Activated naive CD8-positive, alpha-beta T cell (primary cell): ENCODE measurements around the gene PRXL2A.

Experiments used
- H3K27ac Mint-ChIP-seq: one replicate; pipeline ENCODE4 v1.8.0; 2021; ENCODE audit warnings: mixed read lengths
- H3K27me3 Mint-ChIP-seq: one replicate; pipeline ENCODE4 v1.8.0; 2021; ENCODE audit warnings: mixed read lengths
- H3K36me3 Mint-ChIP-seq: one replicate; pipeline ENCODE4 v1.8.0; 2021; ENCODE audit warnings: mixed read lengths
- H3K4me1 Mint-ChIP-seq: one replicate; pipeline ENCODE4 v1.8.0; 2021; ENCODE audit warnings: low read depth, mixed read lengths
- H3K4me3 Mint-ChIP-seq: one replicate; pipeline ENCODE4 v1.8.0; 2021; ENCODE audit warnings: mild to moderate bottlenecking, mixed read lengths
- H3K9me3 Mint-ChIP-seq: one replicate; pipeline ENCODE4 v1.8.0; 2021; ENCODE audit warnings: low read depth, mixed read lengths

The PRXL2A gene

GRCh38 chr10:80447436-80448190 is 39.3 kb downstream of the PRXL2A start:
- no peaks in the 10 kb centered on the region for H3K27me3 Mint-ChIP-seq
- H3K27ac Mint-ChIP-seq: peak overlapping the region; percentile 81
- no peaks in the 10 kb centered on the region for H3K36me3 Mint-ChIP-seq
- H3K4me1 Mint-ChIP-seq: peaks cover 63% of the 10 kb centered on the region
- no peak overlapping the region for H3K4me3 Mint-ChIP-seq
- H3K9me3 Mint-ChIP-seq: no peaks in the 10 kb centered on the region

DNA sequence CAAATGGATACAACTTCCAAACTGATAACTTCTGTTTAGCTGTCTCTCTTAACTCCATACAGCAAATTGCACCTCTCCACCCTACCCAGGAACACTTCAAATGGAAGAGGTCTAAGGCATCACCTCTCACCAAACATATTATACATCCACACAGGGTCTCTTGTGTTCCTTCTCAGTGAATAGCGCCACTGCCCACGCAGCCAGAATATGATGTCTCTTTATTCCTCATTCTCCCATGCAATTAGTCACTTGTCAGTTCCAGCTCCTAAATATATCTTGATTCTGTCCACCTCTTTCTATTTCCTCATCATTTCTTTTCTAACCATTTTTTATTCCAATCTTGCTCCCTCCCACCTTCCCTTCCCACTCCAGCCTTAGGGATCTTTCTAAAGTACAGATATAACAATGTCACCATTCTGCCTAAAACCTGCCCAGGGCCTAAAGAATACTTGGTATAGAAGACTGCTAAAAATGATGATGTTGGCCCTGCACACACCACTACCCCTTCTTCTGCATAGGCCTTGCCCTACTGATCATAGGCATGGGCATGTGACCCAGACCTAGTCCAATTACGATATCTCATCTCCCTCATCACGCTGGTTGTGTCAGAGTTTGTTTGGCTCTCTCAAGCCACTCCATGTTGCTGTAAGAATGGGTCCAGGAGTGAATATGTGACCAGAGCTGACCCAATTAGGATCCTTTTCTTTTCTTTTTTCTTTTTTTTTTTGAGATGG is 40.0 kb downstream of the PRXL2A start:
- peaks cover 65% of the 10 kb centered on the region for H3K4me1 Mint-ChIP-seq
- H3K9me3 Mint-ChIP-seq: no peaks in the 10 kb centered on the region
- no peak overlapping the region for H3K4me3 Mint-ChIP-seq
- H3K27ac Mint-ChIP-seq: peak overlapping the region; percentile 81
- no peaks in the 10 kb centered on the region for H3K36me3 Mint-ChIP-seq
- H3K27me3 Mint-ChIP-seq: no peaks in the 10 kb centered on the region

DNA sequence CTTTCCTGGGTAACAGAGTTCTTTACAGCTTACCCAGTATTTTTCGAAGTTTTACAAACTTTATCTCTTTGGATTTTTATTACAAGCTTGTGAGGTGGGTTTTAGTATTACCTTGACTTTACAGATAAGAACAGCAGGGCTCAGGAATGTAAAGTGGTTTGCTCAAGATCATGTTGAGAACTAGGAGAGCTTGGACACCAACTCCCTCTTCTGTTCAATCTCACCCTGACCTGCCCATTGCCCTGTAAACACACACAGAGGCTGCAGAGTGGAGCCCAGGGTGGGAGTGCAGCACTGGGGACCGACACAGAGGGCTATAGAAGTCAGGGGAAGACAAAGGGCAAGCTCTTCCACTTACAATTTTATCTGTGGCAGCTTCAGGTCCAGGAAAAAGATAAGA is 41.2 kb downstream of the PRXL2A start:
- no peaks in the 10 kb centered on the region for H3K9me3 Mint-ChIP-seq
- no peaks in the 10 kb centered on the region for H3K36me3 Mint-ChIP-seq
- no peaks in the 10 kb centered on the region for H3K27me3 Mint-ChIP-seq
- peak overlapping the region; percentile 81 for H3K27ac Mint-ChIP-seq
- H3K4me3 Mint-ChIP-seq: no peak overlapping the region
- H3K4me1 Mint-ChIP-seq: peaks cover 57% of the 10 kb centered on the region

- no peak overlapping the region for H3K27ac Mint-ChIP-seq
- H3K9me3 Mint-ChIP-seq: no peaks in the 10 kb centered on the region
- H3K4me3 Mint-ChIP-seq: no peak overlapping the region
Measured at GRCh38 chr10:80451132-80451531, 42.8 kb downstream of the PRXL2A start.

DNA sequence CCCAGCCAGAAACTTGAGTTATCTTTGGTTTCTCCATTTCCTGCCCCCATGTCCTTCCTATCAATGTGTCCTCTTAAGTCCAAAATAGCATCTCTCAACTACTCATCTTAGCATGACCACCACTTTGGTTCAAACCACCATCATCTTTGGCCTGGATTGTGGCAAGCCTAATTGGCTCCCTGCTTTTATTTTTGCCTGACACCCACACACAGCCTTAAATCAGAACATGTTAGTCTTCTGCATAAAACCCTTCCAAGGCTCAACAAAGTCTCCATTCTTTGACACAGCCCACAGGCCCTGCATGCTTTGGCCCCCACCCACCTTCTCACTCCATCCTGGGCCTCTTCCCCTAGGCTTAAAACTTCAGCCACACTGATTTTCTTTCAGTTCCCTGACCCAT is 43.7 kb downstream of the PRXL2A start:
- H3K9me3 Mint-ChIP-seq: no peaks in the 10 kb centered on the region
- peaks cover 44% of the 10 kb centered on the region for H3K4me1 Mint-ChIP-seq
- no peak overlapping the region for H3K4me3 Mint-ChIP-seq

More at GRCh38 chr10:80451132-80451531, 42.8 kb downstream of the PRXL2A start:
- no peaks in the 10 kb centered on the region for H3K27me3 Mint-ChIP-seq
- no peaks in the 10 kb centered on the region for H3K36me3 Mint-ChIP-seq
- H3K4me1 Mint-ChIP-seq: peaks cover 45% of the 10 kb centered on the region

DNA sequence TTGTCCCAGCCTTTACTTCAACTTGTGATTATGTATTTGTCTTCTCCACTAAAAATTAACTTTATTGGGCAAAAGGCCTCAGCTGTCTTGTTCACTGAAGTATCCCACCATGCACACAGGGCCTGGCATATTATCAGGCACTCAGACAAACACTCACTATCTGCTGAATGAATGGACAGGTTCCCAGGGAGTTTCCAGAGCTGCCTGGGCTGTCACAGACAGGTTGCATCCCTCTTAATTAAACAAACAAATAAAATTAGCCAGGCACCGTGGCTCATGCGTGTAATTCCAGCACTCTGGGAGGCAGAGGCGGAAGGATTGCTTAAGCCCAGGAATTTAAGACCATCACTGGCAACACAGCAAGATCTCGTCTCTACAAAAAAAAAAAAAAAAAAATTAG is 44.3 kb downstream of the PRXL2A start:
- Mint-ChIP-seq H3K36me3 (no peaks in the 10 kb centered on the region), H3K4me1 (peaks cover 44% of the 10 kb centered on the region), H3K27me3 (no peaks in the 10 kb centered on the region), H3K4me3 (no peak overlapping the region), H3K9me3 (no peaks in the 10 kb centered on the region), H3K27ac (no peak overlapping the region)

More for the DNA sequence above, 43.7 kb downstream of the PRXL2A start:
- no peaks in the 10 kb centered on the region for H3K36me3 Mint-ChIP-seq
- no peak overlapping the region for H3K27ac Mint-ChIP-seq
- H3K27me3 Mint-ChIP-seq: no peaks in the 10 kb centered on the region

DNA sequence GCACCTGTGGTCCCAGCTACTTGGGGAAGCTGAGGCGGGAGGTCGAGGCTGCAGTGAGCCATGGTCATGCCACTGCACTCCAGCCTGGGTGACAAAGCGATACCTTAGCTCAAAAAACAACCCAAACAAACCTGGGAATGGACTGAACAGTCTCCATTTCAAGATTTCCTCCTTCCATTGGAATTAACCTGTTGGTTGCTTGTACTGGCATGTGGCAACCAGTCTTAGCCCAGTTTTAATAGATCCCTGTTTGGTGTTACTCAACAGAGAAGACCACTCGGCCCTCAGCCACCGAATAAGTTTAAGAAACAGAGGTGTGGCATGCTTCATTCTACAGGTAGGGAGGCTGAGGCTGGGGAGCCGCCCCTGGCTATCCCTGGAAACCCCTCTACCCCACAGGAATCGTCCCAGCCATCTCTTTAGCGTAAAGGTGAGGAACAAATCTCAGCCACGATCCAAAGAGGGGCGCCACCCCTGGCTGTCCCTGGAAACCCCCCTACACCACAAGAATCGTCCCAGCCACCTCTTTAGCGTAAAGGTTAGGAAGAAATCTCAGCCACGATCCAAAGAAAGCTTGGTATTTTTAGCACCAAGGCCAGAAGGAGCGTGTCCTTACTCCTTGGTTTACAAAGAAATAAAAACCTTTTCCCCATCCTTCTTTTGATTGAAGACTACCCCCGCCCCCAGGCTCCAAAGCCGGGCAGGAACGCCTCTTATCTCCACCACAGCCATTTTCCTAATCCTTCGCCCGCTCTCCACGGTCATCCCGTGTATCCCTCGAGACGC is 44.9 kb downstream of the PRXL2A start:
- H3K4me1 Mint-ChIP-seq: peaks cover 44% of the 10 kb centered on the region
- no peaks in the 10 kb centered on the region for H3K9me3 Mint-ChIP-seq
- peak overlapping the region; percentile 84 for H3K27ac Mint-ChIP-seq
- H3K4me3 Mint-ChIP-seq: peak overlapping the region; percentile 82
- H3K36me3 Mint-ChIP-seq: no peaks in the 10 kb centered on the region
- H3K27me3 Mint-ChIP-seq: no peaks in the 10 kb centered on the region

DNA sequence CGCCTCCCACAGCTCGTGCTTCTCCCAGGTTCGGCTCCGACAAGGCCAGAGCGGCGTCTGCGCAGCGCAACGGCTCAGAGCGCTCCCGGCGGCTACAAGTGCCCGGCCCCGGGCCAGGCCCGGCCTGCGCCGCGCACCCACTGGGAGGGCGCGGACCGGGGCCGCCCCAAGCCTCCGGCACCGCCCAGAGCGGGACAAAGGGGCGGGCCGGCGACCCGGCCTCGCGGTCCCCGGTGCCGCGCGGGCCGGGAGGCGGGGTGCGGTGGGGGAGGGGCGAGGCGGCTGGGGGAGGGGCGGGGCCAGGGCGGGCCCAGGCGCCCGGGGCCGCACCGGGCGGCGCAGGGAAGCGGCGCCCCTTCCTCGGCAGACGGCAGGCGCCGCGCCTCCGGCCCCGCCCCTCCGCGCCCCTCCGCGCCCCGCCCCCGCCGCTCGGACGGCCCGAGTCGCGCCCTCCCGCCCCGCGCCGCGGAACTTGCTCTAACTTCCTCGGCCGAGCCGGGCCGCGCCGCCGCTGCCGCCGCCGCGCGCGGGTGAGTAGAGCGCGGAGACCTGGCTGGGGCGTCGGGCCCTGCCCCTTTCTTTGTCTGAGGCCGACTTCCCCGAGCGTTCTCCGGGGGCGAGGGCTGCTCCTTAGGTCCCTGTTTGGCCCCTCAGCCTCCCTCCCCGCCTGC is 45.6 kb downstream of the PRXL2A start, which contains the start of gene TSPAN14:
Gene TSPAN14 (plus strand): TSS at position 469 of the 671 bp plus-strand sequence. CDS start 34,924 bp downstream, outside the sequence.
- no peaks in the 10 kb centered on the region for H3K9me3 Mint-ChIP-seq
- peaks cover 44% of the 10 kb centered on the region for H3K4me1 Mint-ChIP-seq
- peak within 1 kb of the TSS; percentile 95 for H3K4me3 Mint-ChIP-seq
- H3K27ac Mint-ChIP-seq: peak within 1 kb of the TSS; percentile 100
- H3K27me3 Mint-ChIP-seq: no peaks in the 10 kb centered on the region
- no peaks in the 10 kb centered on the region for H3K36me3 Mint-ChIP-seq

DNA sequence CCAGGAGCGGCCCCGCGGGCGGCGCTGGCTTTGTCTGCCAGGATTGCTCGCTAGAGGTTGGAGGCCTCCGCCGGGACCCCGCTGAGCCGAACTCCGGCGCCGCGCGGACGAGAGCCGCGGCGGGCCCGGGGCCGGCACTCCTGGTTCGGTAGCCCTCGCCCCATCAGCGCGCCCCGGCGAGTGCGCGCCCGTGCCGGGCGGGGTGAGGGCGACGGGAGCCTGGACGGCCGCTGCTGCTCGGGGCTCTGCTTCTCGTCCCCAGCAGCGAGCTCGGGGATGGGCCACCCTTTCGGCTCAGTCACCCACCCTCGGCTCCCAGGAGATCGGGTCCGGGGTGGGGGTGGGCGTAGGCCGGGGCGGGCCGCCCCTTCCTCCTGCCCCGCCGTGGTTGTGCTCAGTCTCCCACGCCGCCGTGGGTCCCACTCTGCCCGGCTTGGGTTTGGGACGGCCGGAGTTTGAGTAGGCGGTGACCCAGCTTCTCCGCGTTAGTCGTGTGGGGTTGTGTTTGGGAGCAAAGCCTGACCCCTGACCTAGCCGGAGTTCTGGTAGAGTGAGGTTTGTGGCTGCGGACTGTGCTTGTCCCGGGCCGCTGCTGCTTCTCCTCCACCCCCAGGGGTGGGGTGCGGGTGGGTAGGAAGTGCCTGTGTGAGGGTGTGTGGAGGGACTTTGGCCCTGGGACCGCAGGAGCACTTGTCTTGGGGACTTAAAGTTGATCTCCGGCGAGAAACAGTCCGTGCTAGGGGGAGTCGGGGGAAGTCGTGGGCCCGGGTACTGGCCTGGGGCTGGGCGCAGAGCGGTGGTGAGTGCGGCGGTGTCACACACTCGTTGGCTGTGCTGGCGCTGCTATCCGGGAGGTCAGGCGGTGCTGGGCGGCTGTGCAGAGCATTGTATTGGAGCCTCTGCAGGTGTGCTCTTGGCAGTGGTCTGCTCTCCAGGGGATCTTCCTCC is 46.4 kb downstream of the PRXL2A start:
- H3K4me1 Mint-ChIP-seq: peaks cover 47% of the 10 kb centered on the region
- H3K4me3 Mint-ChIP-seq: peak overlapping the region; percentile 95
- H3K27ac Mint-ChIP-seq: peak overlapping the region; percentile 100

GRCh38 chr10:80455461-80456349 is 47.4 kb downstream of the PRXL2A start:
- peak overlapping the region; percentile 100 for H3K27ac Mint-ChIP-seq
- H3K4me3 Mint-ChIP-seq: peak overlapping the region; percentile 95
- no peaks in the 10 kb centered on the region for H3K36me3 Mint-ChIP-seq
- no peaks in the 10 kb centered on the region for H3K27me3 Mint-ChIP-seq
- H3K4me1 Mint-ChIP-seq: peaks cover 57% of the 10 kb centered on the region
- H3K9me3 Mint-ChIP-seq: no peaks in the 10 kb centered on the region

More for the DNA sequence above, 46.4 kb downstream of the PRXL2A start:
- Mint-ChIP-seq H3K27me3 (no peaks in the 10 kb centered on the region), H3K9me3 (no peaks in the 10 kb centered on the region), H3K36me3 (no peaks in the 10 kb centered on the region)

DNA sequence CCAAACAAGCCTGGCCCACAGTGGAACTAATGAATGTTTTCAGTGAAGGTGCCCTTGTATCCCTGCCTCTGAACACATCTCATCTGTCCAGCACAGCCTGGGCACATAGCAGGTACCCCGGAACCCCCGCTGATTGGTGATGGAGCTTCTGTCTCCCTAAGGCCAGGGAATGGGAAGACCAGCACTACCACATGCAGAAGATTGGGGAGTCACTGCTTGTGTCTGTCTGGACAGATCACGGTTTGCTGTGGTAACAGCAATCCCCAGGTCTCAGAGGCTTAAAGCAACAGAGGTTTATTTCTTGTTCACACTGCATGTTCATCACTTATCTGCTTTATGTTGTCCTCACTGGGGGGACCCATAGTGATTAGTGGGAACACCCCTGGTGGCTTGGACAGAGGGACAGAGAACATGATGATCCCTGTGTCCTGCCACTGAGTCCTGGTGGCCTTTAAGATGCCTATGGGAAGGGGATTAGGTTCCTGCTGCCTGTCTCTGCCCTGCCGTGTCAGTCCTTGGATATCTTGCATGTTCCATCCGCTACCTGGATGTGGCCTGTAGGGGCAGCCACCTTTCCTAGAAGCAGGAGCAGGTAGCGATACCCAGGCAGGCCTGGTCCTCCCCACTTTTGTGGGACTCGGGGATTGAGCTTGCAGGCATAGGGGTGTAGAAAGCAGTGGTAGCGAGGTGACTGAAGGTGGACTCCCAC is 49.4 kb downstream of the PRXL2A start:
- Mint-ChIP-seq H3K9me3 (no peaks in the 10 kb centered on the region), H3K27ac (peak overlapping the region; percentile 100), H3K36me3 (no peaks in the 10 kb centered on the region), H3K4me1 (peaks cover 76% of the 10 kb centered on the region), H3K4me3 (peak overlapping the region; percentile 95), H3K27me3 (no peaks in the 10 kb centered on the region)

- H3K9me3 Mint-ChIP-seq: no peaks in the 10 kb centered on the region
- no peaks in the 10 kb centered on the region for H3K36me3 Mint-ChIP-seq
Measured at GRCh38 chr10:80458263-80458625, 49.9 kb downstream of the PRXL2A start.

More at GRCh38 chr10:80458263-80458625, 49.9 kb downstream of the PRXL2A start:
- peak overlapping the region; percentile 95 for H3K4me3 Mint-ChIP-seq
- no peaks in the 10 kb centered on the region for H3K27me3 Mint-ChIP-seq
- H3K4me1 Mint-ChIP-seq: peaks cover 78% of the 10 kb centered on the region
- H3K27ac Mint-ChIP-seq: peak overlapping the region; percentile 100
